22Rv1 (cell line): Measurements from ENCODE around the gene RPTOR.
A peak's percentile ranks its signal among the peaks of the same experiment; 100 is the strongest.

Source experiments
- H3K27ac ChIP-seq: fragments of 450-650 bp; 2 replicates; pipeline ENCODE4 v1.5.1; 2017
- CTCF ChIP-seq: fragments of 450-650 bp; IDR thresholded peaks from 2 replicates; pipeline ENCODE4 v1.5.1; 2017; ENCODE audit warnings: mild to moderate bottlenecking
- ZFX ChIP-seq: fragments of 450-650 bp; IDR thresholded peaks from 2 replicates; pipeline ENCODE4 v1.6.1; 2017; ENCODE audit warnings: antibody characterized with exemption, borderline replicate concordance

The RPTOR gene

GRCh38 chr17:80894439-80894721 lies 349.7 kb downstream of the RPTOR start:
- no peak overlapping the region for H3K27ac ChIP-seq

DNA sequence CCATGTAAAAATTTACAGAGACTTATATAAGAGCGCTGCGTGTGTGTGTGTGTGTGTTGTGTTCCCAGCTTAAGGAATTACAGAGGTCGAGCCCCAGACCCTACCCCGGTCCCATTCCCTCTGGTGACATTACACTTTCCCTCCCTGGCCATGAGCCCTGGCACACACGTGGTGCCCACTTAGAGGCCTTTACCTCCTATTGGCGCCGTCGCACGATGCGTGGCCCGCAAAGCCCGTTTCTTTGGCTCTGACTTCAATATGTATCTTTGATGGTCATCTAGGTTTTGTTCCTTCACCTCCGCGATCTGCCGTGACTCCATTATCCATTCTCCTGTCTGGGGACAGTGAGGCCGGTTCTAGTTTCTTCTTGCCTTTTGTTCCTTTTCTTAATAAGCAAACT lies 350.1 kb downstream of the RPTOR start:
- no peak for TF ChIP-seq ZFX
- no peak for TF ChIP-seq CTCF
- no peak overlapping the region for H3K27ac ChIP-seq

More at GRCh38 chr17:80894439-80894721, 349.7 kb downstream of the RPTOR start:
- peak; percentile 5; the same call in 1 of the 2 replicates for TF ChIP-seq CTCF
- TF ChIP-seq ZFX, result no peak

GRCh38 chr17:80895366-80895765 lies 350.7 kb downstream of the RPTOR start:
- no peak overlapping the region for H3K27ac ChIP-seq
- TF ChIP-seq CTCF (no peak), ZFX (no peak)

DNA sequence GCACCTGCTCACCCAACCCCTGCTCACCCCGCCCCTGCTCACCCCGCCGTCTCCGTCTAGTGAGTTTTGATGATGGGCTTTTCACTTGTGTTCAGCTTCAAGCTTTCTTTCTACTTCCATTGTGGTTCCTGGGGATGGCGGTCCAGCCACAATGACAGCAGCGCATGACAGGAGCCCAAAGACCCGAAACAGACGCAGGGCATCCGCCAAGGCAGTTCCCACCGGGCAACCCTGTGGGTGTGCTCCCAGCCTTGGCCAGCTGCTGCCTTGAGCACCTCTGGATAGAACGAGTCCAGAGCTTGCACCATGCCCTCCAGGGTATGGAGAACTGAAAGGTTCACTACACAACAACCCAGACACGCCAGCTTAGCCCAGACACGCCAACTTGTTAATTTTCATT lies 354.1 kb downstream of the RPTOR start:
- H3K27ac ChIP-seq, result no peak overlapping the region
- TF ChIP-seq ZFX (no peak), CTCF (no peak)

DNA sequence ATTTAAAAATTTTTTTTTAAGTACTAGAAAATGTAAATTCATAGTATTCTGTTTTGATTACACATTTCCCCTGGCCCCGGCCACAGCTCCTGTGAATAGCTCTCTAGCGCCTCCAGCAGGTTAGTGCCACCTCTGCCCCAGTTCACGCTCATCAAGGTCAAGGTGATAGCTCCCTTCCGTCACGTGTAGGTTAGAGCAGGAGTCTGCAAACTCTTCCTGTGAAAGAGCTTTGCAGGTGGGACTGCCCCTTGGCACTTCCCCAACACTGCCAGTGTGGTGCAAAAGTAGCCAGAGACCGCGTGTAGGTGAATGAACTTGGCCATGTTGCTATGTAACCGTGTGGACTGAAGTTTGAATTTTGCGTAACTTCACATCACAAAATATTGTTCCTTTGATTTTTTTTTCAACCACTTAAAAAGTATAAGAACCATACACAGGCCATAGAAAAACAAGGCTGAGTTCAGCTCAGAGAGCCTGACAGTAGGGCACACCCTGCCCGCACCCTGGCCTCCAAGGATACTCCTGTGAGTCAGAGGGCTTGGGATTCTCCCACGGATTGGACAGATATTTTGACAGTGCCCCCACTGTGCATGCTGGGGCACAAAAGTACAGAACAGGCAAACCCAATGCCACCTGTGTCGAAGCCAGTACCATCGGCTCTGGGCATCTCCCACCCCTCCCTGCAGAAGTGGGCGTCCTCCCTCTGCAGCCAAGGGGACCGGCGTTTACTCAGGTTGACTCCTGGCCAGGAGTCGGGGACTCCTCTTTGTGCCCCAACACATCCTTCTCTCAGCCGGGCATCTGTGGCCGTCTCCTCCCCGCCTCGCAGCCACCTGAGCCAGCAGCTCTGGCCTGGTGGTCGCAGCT lies 355.0 kb downstream of the RPTOR start:
- TF ChIP-seq CTCF (peak; percentile 80), ZFX (no peak)
- no peak overlapping the region for H3K27ac ChIP-seq

GRCh38 chr17:80901319-80901718 lies 356.7 kb downstream of the RPTOR start:
- H3K27ac ChIP-seq, result no peak overlapping the region

More at GRCh38 chr17:80901319-80901718, 356.7 kb downstream of the RPTOR start:
- TF ChIP-seq CTCF (no peak), ZFX (no peak)
